Pulmonary artery endothelial cell (primary cell): ENCODE results near the gene CCDC24. TPM values are rescaled to one million over a fixed set of nuclear protein-coding genes. Genes with fewer than 3 reads are reported as not detected.

Experiments
- DNase-seq: peaks from one replicate; pipeline ENCODE4 v3.0.0-alpha.2; 2011; ENCODE audit warnings: low read depth, low spot score
- total RNA-seq: library from RNA; depleted of rRNA; stranded (reverse); fragments of >200 nt; gene quantifications from 2 replicates; pipeline ENCODE4 v1.2.3, GENCODE V29; 2014

The CCDC24 gene
- total RNA-seq, 1 donor from 2014 or later: 2.1 TPM

- no peak for DNase-seq
These were observed 10.9 kb upstream of the CCDC24 start for GRCh38 chr1:43980255-43981134.

- DNase-seq: no peak
These were observed 10.3 kb upstream of the CCDC24 start for GRCh38 chr1:43981135-43981491.

- no peak for DNase-seq
These were observed 9.8 kb upstream of the CCDC24 start for GRCh38 chr1:43981636-43982035.

DNA sequence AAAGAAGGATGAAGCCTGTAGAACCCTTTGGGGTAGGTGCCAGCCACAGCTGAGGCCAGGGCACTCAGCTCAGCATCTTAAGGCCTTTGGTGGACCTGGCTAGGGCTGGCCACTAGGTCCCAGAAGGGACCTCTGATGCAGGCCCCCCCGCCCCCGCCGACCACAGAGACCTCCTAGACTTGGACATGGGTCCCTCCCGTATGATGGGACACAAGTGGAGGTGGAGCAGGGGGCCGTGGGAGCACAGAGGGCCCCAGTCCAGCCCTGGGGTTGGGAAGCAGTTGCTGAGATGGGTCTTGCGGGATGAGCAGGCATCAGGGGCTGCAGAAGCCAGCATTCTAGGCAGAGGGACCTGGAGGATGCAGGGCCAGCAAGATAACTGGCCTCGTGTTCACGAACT is 9.2 kb upstream of the CCDC24 start:
- DNase-seq: no peak

DNA sequence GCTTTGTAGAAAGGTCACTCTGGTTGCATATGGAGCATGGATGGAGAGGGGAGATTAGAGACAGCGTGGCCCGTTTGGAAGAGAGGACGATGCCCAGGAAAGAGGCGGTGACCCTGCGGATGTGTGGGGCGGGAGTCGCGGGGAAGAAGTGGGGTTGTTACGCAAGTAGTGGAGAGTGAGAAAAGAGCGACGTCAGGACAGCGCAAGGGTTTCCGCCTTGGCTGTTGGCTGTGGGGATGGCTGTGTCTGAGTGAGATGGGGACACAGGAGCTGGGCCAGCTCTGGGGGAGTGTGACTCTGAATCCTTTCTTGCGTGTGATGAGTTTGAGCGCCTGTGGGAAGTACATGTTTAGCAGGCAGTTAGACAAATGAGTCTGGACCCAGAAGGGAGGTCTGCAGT is 8.6 kb upstream of the CCDC24 start:
- no peak for DNase-seq

- DNase-seq: no peak
These were observed 8.0 kb upstream of the CCDC24 start for GRCh38 chr1:43983253-43983899.

DNA sequence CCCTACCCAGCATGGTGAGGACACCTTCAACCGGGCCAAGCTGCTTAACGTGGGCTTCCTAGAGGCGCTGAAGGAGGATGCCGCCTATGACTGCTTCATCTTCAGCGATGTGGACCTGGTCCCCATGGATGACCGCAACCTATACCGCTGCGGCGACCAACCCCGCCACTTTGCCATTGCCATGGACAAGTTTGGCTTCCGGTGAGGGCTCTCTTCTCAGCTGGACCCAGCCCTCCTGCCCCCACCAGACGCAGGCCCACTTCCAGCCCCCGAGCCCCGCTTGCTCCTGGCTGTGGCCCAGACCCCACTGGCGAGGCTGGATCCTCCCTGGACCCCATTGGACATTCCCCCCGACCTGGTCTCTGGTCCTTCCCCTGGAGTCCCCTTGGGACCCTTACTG is 6.5 kb upstream of the CCDC24 start:
- DNase-seq: no peak

- no peak for DNase-seq
These were observed 5.3 kb upstream of the CCDC24 start for GRCh38 chr1:43985984-43986595.

DNA sequence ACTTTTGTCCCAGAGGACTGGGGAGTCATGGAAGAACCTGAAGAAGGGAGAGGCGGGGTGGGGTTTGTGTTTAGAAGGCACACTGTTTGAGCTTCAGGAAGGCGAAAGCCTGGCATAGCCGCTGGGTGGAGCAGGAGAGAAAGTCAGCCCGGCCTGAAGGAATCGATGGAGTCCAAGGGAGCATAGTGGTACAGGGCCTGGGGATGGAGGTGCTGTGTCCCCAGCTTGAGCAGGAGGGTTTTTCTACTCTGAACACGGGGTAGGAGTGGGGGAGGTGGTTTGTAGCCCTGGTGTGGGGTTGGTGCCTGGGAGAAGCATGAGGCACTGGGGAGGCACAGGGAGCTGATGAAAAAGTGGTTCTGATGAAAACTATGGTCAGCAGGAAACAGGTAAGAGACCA is 4.7 kb upstream of the CCDC24 start:
- no peak for DNase-seq

DNA sequence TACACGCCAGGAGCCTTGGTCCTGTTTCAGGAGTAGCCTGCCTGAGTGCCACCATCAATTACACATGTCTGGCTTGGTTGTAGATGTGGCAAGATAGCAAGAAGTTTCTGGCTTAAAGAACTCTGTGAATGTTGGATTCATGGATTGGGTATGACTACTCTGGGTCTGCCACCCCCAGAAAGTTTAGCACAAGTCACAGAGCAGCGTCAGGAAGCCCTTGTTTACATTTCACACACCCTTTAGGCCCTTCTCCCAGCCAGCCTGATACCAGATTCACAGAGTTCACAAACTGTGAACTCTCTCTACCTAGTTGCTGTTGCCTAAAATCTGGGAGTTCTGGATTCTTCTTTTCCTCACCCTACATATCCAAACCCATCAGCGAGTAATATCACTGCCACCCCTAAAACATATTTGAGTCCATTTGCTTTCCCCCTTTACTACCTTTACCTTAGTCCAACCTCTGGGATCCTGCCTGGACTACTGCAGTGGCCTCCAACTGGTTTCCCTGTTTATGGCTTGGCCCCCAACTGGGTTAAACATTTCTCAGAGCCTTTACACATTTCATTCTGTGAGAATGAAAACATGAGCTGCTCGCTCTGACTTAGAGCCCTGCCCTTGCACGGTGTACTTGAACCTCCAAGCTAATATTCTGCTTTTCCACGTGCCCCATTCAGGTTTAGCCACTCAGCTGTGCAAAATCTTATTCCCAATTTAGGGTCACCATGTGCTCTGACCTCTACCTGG is 4.1 kb upstream of the CCDC24 start:
- DNase-seq: no peak

- DNase-seq: no peak
These were observed 864 bp upstream of the CCDC24 start for GRCh38 chr1:43990271-43991199.

- DNase-seq: no peak
These were observed 261 bp upstream of the CCDC24 start for GRCh38 chr1:43991200-43991475.

- no peak for DNase-seq
These were observed 1.0 kb downstream of the CCDC24 start for GRCh38 chr1:43992232-43992995.

GRCh38 chr1:43993206-43993914 is 2.0 kb downstream of the CCDC24 start:
- no peak for DNase-seq

- no peak for DNase-seq
These were observed 2.7 kb downstream of the CCDC24 start for GRCh38 chr1:43994071-43994470.

GRCh38 chr1:43994794-43995790 is 3.7 kb downstream of the CCDC24 start:
- no peak for DNase-seq

GRCh38 chr1:43995984-43996732 is 4.8 kb downstream of the CCDC24 start:
- DNase-seq: no peak

DNA sequence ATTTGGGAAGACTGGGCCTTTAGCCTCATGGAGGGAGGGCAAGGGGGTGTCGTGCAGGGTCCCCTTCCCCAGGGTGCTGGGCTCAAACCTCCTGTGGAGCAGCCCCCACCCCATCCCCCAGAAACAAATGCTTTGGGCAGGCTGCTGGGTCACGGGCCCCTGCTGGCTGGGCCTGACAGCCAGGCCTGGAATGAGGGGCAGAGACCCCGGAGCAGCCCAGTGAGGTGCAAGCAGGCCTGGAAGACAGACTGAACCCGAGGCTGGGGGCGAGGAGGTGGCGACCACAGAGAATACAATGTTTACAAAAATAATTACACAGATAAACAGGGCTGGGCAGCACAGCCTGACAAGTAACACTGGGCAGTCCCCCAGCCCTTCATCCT is 5.3 kb downstream of the CCDC24 start:
- no peak for DNase-seq
